Measurements from ENCODE around the gene ZNF615.
"Not testable (repeated sequence)": the region's sequence is repeated elsewhere in the genome, so short reads cannot be mapped to it uniquely, and the experiment has no call there.

ZNF615 gene

GRCh38 chr19:51994048-51994644 lies 13.9 kb downstream of the ZNF615 start:
- Mint-ChIP-seq H3K4me1 (no peaks in the 10 kb centered on the region), H3K36me3 (peaks cover 51% of the 10 kb centered on the region), H3K9me3 (peaks cover 37% of the 10 kb centered on the region)

GRCh38 chr19:51993422-51993821 lies 14.6 kb downstream of the ZNF615 start:
- Mint-ChIP-seq H3K36me3 (peaks cover 44% of the 10 kb centered on the region), H3K4me3 (no peak overlapping the region), H3K9me3 (peaks cover 44% of the 10 kb centered on the region), H3K27ac (no peak overlapping the region), H3K4me1 (no peaks in the 10 kb centered on the region)
- no peak for ATAC-seq
- DNase-seq (ENCODE audit: low spot score in 2 of 2): no peak

More at GRCh38 chr19:51994048-51994644, 13.9 kb downstream of the ZNF615 start:
- DNase-seq (ENCODE audit: low spot score in 2 of 2) (no peak), ATAC-seq (no peak)
- Mint-ChIP-seq H3K27ac (no peak overlapping the region), H3K4me3 (no peak overlapping the region)

- peaks cover 9% of the 10 kb centered on the region for H3K4me1 Mint-ChIP-seq
- peaks cover 30% of the 10 kb centered on the region for H3K9me3 Mint-ChIP-seq
These were observed 21.4 kb downstream of the ZNF615 start, which contains the start of gene ZNF350 for GRCh38 chr19:51986309-51987291. Gene ZNF350 (minus strand): TSS chr19:51986840. CDS start chr19:51974360, 12,480 bp downstream.

GRCh38 chr19:51983361-51983760 lies 24.6 kb downstream of the ZNF615 start:
- Mint-ChIP-seq H3K27ac (no peak overlapping the region), H3K9me3 (peaks cover 37% of the 10 kb centered on the region)
- no peak for ATAC-seq

More at GRCh38 chr19:51986309-51987291, 21.4 kb downstream of the ZNF615 start, which contains the start of gene ZNF350:
- H3K4me3 Mint-ChIP-seq: peak within 1 kb of the TSS; percentile 92
- ATAC-seq: peak; percentile 100
- peak within 1 kb of the TSS; percentile 94 for H3K27ac Mint-ChIP-seq
- H3K36me3 Mint-ChIP-seq: peaks cover 16% of the 10 kb centered on the region
- peak; percentile 57 to 87 for DNase-seq (ENCODE audit: low spot score in 2 of 2)

DNA sequence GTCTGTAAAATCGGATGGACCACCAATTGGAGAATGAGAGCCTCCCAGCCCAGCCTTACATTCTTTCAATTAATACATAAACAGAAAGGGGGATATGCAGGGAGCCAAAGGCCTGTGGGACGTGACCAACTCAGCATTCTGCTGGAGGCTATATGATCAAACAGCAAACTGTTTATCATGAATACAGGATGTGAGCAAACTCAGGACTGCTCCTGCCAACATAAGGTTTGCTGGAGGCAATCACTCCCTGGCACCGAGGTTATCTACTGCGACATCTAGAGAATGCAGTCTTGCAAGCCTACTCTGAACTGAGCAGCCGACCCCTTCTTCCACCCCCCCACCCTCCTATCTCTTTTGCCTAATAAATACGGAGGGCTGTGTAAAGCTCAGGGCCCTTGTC lies 27.1 kb downstream of the ZNF615 start:
- H3K27ac Mint-ChIP-seq; ATAC-seq; DNase-seq (ENCODE audit: low spot score in 2 of 2); H3K4me3 Mint-ChIP-seq: not testable (repeated sequence)
- peaks cover 21% of the 10 kb centered on the region for H3K36me3 Mint-ChIP-seq
- H3K4me1 Mint-ChIP-seq: peaks cover 12% of the 10 kb centered on the region
- peaks cover 31% of the 10 kb centered on the region for H3K9me3 Mint-ChIP-seq

More at GRCh38 chr19:51983361-51983760, 24.6 kb downstream of the ZNF615 start:
- H3K4me1 Mint-ChIP-seq: peaks cover 21% of the 10 kb centered on the region
- no peak overlapping the region for H3K4me3 Mint-ChIP-seq
- H3K36me3 Mint-ChIP-seq: peaks cover 29% of the 10 kb centered on the region
- no peak for DNase-seq (ENCODE audit: low spot score in 2 of 2)

DNA sequence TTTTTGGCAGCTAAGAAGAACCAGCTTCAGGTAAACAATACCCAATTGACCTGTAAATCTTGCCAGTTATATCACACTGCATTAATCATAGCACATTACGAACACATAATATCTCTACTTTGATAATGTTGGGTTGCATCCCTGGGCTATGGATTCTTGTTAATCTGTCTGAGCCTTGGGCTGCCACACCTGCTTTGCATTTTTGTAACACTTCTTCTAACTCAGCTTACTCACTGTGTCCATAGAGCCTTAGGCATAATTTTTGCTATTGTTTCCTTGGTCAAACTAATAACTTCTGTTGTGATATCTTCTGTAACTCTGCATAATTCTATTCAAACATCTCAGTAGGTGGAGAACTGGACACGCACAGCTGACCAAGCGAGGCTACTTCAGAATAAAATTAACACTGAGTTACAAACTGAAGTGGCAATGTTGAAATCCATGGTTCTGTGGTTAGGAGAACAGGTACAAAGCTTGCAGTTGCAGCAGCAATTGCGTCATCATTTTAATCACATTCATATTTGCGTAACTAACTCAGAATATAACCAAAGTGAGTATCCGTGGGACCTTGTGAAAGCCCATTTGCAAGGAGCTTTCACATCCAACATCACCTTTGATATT lies 27.8 kb downstream of the ZNF615 start:
- H3K4me3 Mint-ChIP-seq: no peak overlapping the region
- H3K36me3 Mint-ChIP-seq: peaks cover 21% of the 10 kb centered on the region
- no peak for ATAC-seq
- no peak overlapping the region for H3K27ac Mint-ChIP-seq
- no peak for DNase-seq (ENCODE audit: low spot score in 2 of 2)
- peaks cover 31% of the 10 kb centered on the region for H3K9me3 Mint-ChIP-seq
- H3K4me1 Mint-ChIP-seq: peaks cover 12% of the 10 kb centered on the region

DNA sequence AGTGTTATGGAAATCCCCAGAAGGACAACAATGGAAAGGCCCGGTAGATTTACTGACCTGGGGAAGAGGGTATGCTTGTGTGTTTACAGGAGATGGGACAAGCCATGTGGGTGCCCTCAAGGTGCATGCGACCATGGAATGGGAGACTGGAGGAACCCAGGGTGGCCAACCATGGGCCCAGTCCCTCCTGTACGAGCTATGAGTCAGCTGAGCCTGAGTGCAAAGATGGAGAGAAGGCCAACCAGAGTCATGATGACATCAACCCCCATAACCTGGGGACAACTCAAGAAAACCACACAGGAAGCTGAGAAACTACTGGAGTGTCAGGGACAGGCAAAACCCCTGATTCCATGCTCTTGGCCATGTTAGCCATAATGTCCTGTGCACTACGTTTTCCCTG lies 29.1 kb downstream of the ZNF615 start:
- no peak for ATAC-seq
- H3K4me1 Mint-ChIP-seq: peaks cover 12% of the 10 kb centered on the region
- no peak overlapping the region for H3K4me3 Mint-ChIP-seq
- no peak for DNase-seq (ENCODE audit: low spot score in 2 of 2)
- peaks cover 29% of the 10 kb centered on the region for H3K36me3 Mint-ChIP-seq
- H3K27ac Mint-ChIP-seq: no peak overlapping the region
- peaks cover 37% of the 10 kb centered on the region for H3K9me3 Mint-ChIP-seq

DNA sequence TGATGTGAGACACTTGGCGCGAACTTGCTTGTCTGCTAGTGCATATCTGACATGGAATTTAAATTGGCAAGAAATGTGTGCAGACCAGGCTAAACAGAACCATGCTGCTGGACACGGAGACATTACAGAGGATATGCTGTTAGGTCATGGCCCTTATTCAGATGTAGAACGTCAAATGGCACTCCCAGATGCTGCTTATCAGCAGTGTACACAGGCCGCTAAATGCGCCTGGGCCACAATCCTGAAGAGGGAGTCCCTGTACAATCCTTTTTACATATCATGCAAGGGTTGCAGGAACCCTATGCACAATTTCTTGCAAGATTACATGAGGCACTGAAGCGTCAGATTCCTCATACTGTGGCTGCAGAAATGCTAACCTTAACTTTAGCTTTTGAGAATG lies 30.7 kb downstream of the ZNF615 start:
- ATAC-seq: no peak
- peaks cover 39% of the 10 kb centered on the region for H3K36me3 Mint-ChIP-seq
- no peak overlapping the region for H3K27ac Mint-ChIP-seq
- no peak for DNase-seq (ENCODE audit: low spot score in 2 of 2)
- H3K9me3 Mint-ChIP-seq: peaks cover 33% of the 10 kb centered on the region
- peaks cover 12% of the 10 kb centered on the region for H3K4me1 Mint-ChIP-seq
- H3K4me3 Mint-ChIP-seq: no peak overlapping the region

DNA sequence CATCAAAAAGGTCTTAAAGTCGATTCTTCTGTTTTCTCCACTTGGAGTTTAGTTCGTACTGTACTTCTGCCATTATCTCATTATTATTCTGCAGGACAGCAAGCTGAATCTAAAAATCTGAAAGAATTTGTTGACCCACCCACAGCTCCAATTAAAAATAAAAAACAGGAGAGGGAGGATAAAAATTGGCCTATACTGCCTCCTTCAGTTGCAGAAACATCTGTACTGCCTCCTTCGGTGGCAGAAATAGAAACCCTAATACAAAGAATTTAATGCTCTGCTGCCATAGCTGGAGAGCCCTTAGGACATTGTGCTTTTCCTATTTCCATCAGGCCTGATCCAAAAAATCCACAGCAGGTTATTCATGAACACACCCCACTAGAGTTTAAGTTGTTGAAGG lies 31.2 kb downstream of the ZNF615 start:
- Mint-ChIP-seq H3K27ac (no peak overlapping the region), H3K4me3 (no peak overlapping the region), H3K9me3 (peaks cover 35% of the 10 kb centered on the region), H3K36me3 (peaks cover 44% of the 10 kb centered on the region), H3K4me1 (peaks cover 12% of the 10 kb centered on the region)
- ATAC-seq: no peak
- no peak for DNase-seq (ENCODE audit: low spot score in 2 of 2)

- not testable (repeated sequence) for H3K4me3 Mint-ChIP-seq; H3K4me1 Mint-ChIP-seq; ATAC-seq; DNase-seq (ENCODE audit: low spot score in 2 of 2); H3K27ac Mint-ChIP-seq
- Mint-ChIP-seq H3K36me3 (peaks cover 48% of the 10 kb centered on the region), H3K9me3 (peaks cover 36% of the 10 kb centered on the region)
These were observed 32.2 kb downstream of the ZNF615 start for GRCh38 chr19:51975787-51976186.

GRCh38 chr19:51971624-51972023 lies 36.4 kb downstream of the ZNF615 start:
- no peak for DNase-seq (ENCODE audit: low spot score in 2 of 2)
- Mint-ChIP-seq H3K4me1 (no peaks in the 10 kb centered on the region), H3K4me3 (no peak overlapping the region), H3K9me3 (peaks cover 39% of the 10 kb centered on the region), H3K36me3 (peaks cover 80% of the 10 kb centered on the region), H3K27ac (no peak overlapping the region)
- ATAC-seq: no peak

- H3K4me1 Mint-ChIP-seq: no peaks in the 10 kb centered on the region
- H3K4me3 Mint-ChIP-seq: no peak overlapping the region
- H3K9me3 Mint-ChIP-seq: peaks cover 35% of the 10 kb centered on the region
- peaks cover 89% of the 10 kb centered on the region for H3K36me3 Mint-ChIP-seq
- no peak overlapping the region for H3K27ac Mint-ChIP-seq
- DNase-seq (ENCODE audit: low spot score in 2 of 2): no peak
- no peak for ATAC-seq
These were observed 37.3 kb downstream of the ZNF615 start for GRCh38 chr19:51970718-51971117.

- Mint-ChIP-seq H3K4me3 (no peak overlapping the region), H3K9me3 (peaks cover 35% of the 10 kb centered on the region), H3K4me1 (no peaks in the 10 kb centered on the region), H3K27ac (no peak overlapping the region), H3K36me3 (peaks cover 61% of the 10 kb centered on the region)
- ATAC-seq (no peak), DNase-seq (ENCODE audit: low spot score in 2 of 2) (no peak)
These were observed 42.4 kb downstream of the ZNF615 start for GRCh38 chr19:51965583-51965982.

- H3K27ac Mint-ChIP-seq; H3K4me3 Mint-ChIP-seq; DNase-seq (ENCODE audit: low spot score in 2 of 2); H3K4me1 Mint-ChIP-seq; ATAC-seq: not testable (repeated sequence)
- Mint-ChIP-seq H3K36me3 (peaks cover 14% of the 10 kb centered on the region), H3K9me3 (peaks cover 54% of the 10 kb centered on the region)
These were observed 47.3 kb downstream of the ZNF615 start for GRCh38 chr19:51960621-51961233.

DNA sequence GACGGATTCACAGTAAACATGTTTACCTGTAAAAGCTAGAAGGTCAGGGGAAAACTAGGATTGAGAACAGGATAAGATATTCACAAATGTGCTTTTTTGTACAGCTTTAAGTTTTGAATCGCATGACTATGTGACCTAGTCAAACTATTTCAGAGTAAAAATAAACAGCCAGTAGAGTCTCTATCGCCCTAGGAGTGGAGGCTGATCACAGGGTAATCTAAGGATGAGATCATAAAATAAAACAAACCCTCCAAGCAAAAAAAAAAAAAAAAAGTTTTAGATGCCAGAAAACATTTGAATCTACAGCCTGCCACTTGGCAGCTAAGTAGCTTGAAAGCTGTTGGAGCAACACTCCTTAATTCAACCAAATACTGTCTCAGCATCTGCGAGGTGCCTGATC lies 48.2 kb downstream of the ZNF615 start:
- no peaks in the 10 kb centered on the region for H3K4me1 Mint-ChIP-seq
- no peak overlapping the region for H3K27ac Mint-ChIP-seq
- H3K4me3 Mint-ChIP-seq: no peak overlapping the region
- ATAC-seq (no peak), DNase-seq (ENCODE audit: low spot score in 2 of 2) (no peak)
- H3K36me3 Mint-ChIP-seq: peaks cover 5% of the 10 kb centered on the region
- H3K9me3 Mint-ChIP-seq: peaks cover 49% of the 10 kb centered on the region
